HepG2 (cell line): Measurements from ENCODE around the gene PLCB4.

ENCODE experiments used
- MEIS1 ChIP-seq: sonication (generic); formaldehyde crosslinking; IDR thresholded peaks from 2 replicates; pipeline ENCODE4 v1.9.0; 2021; ENCODE audit warnings: mild to moderate bottlenecking, missing genetic modification reagents, moderate library complexity, borderline replicate concordance
- POLR2A ChIP-seq, 2 experiments: IDR thresholded peaks; 2 replicates each; pipeline ENCODE4 v1.6.1; 2011; ENCODE audit warnings: low read depth in 2 of 2, low read length in 2 of 2, mild to moderate bottlenecking in 1 of 2, moderate library complexity in 1 of 2; ENCODE audit not compliant: insufficient read depth in 1 of 2
- SMARCC2 ChIP-seq: fragments of 450-650 bp; IDR thresholded peaks from 2 replicates; pipeline ENCODE4 v1.6.1; 2017; ENCODE audit warnings: antibody characterized with exemption, mild to moderate bottlenecking

GRCh38 chr20:9460518-9460917 is 391.6 kb downstream of the PLCB4 start:
- TF ChIP-seq POLR2A (IDR thresholded peaks at IDR 0.05; ENCODE audit: insufficient read depth in 1 of 2, low read depth in 2 of 2, low read length in 2 of 2) = no peak
- TF ChIP-seq SMARCC2 = no peak
- no peak for TF ChIP-seq MEIS1 (CRISPR knock-in tag)
